ENCODE data around the gene POP7.
"Not testable (repeated sequence)": the region's sequence is repeated elsewhere in the genome, so short reads cannot be mapped to it uniquely, and the experiment has no call there.

The POP7 gene

GRCh38 chr7:100691676-100692577 is 14.0 kb upstream of the POP7 start:
- CTCF ChIA-PET, result interaction anchor here (0.6 to 5.6 kb wide), 28 partner anchors 10 to 255 kb away, joined by 3 to 38 read pairs (median 5); partner anchors contain the start of genes FBXO24, MOSPD3, POP7 and PPP1R35
- Mint-ChIP-seq H3K9me3 (no peaks in the 10 kb centered on the region), H3K4me1 (peaks cover 32% of the 10 kb centered on the region), H3K27ac (peak overlapping the region; percentile 49), H3K36me3 (peaks cover 10% of the 10 kb centered on the region), H3K27me3 (peaks cover 22% of the 10 kb centered on the region), H3K4me3 (peak overlapping the region; percentile 92)
- peak; percentile 90 for DNase-seq

DNA sequence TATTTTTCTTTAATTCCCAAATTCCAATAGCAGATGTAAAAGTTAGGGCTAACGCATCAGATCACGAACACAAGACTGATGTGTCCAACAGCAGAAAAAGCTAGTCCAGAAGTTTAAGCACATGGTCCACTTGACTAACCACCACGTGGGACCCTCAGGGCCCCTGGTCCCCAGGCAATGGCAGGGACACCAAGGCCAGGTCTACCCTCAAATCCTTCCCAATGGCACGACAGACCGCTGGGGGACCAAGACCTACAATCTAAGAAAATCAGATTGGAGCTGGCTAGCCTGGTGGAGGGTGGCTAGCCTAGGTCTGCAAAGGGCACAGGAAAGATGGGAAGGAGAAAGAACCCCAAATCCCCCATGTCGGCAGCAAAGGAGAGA is 13.4 kb upstream of the POP7 start:
- no peak for DNase-seq
- Mint-ChIP-seq H3K9me3 (no peaks in the 10 kb centered on the region), H3K4me3 (peak overlapping the region; percentile 92), H3K36me3 (peaks cover 10% of the 10 kb centered on the region), H3K27me3 (peaks cover 29% of the 10 kb centered on the region), H3K4me1 (peaks cover 32% of the 10 kb centered on the region), H3K27ac (peak overlapping the region; percentile 86)
- CTCF ChIA-PET, result interaction anchor here (0.6 to 5.6 kb wide), 20 partner anchors 9 to 227 kb away, joined by 3 to 38 read pairs (median 6); partner anchors contain the start of genes FBXO24, MOSPD3 and POP7

- peaks cover 38% of the 10 kb centered on the region for H3K27me3 Mint-ChIP-seq
- no peak for DNase-seq
- peaks cover 32% of the 10 kb centered on the region for H3K4me1 Mint-ChIP-seq
- peak overlapping the region; percentile 86 for H3K27ac Mint-ChIP-seq
- H3K36me3 Mint-ChIP-seq, result peaks cover 10% of the 10 kb centered on the region
- H3K4me3 Mint-ChIP-seq, result peak overlapping the region; percentile 92
- CTCF ChIA-PET, result interaction anchor here (0.5 to 5.6 kb wide), 11 partner anchors 8 to 1364 kb away, joined by 3 to 38 read pairs (median 14); partner anchors contain the start of genes MOSPD3 and POP7
- H3K9me3 Mint-ChIP-seq, result no peaks in the 10 kb centered on the region
These were observed 12.4 kb upstream of the POP7 start for GRCh38 chr7:100693312-100694097.

GRCh38 chr7:100694098-100694745 is 11.7 kb upstream of the POP7 start, which contains the start of gene GIGYF1:
Gene GIGYF1 (minus strand): TSS chr7:100694250. CDS start chr7:100688238, 6,012 bp downstream.
- DNase-seq, result peak; percentile 81
- H3K27me3 Mint-ChIP-seq, result peaks cover 43% of the 10 kb centered on the region
- CTCF ChIA-PET, result interaction anchor here (0.5 to 5.6 kb wide), 3 partner anchors 11 to 1364 kb away, joined by 3 to 27 read pairs (median 22); partner anchors contain the start of genes MOSPD3 and POP7
- H3K27ac Mint-ChIP-seq, result peak within 1 kb of the TSS; percentile 86
- H3K36me3 Mint-ChIP-seq, result peaks cover 3% of the 10 kb centered on the region
- peak within 1 kb of the TSS; percentile 92 for H3K4me3 Mint-ChIP-seq
- H3K4me1 Mint-ChIP-seq, result peaks cover 29% of the 10 kb centered on the region
- H3K9me3 Mint-ChIP-seq, result no peaks in the 10 kb centered on the region

GRCh38 chr7:100696123-100696521 is 9.8 kb upstream of the POP7 start:
- H3K4me3 Mint-ChIP-seq, result no peak overlapping the region

DNA sequence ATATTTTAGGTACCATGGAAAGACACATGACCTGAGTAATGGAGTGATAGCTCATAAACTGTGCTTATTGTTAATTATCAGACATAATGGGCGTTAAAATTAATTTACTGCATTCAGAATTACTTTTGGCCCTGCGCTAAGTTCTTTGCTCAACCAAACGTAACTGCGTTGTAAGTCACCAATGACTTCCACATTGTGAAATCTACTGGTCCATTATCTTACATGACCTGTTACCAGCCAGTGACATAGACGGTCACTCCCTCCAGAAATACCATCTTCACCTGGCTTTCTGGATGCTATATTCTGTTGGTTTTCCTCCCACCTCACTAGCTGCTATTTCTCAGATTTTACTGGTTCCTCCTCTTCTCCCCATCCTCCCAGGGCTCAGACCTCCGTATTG is 6.9 kb upstream of the POP7 start:
- Mint-ChIP-seq H3K27me3 (peaks cover 71% of the 10 kb centered on the region), H3K9me3 (no peaks in the 10 kb centered on the region), H3K4me1 (peaks cover 10% of the 10 kb centered on the region), H3K36me3 (no peaks in the 10 kb centered on the region), H3K4me3 (no peak overlapping the region), H3K27ac (no peak overlapping the region)
- no peak for DNase-seq
- CTCF ChIA-PET, result no interaction called here

More at GRCh38 chr7:100696123-100696521, 9.8 kb upstream of the POP7 start:
- Mint-ChIP-seq H3K9me3 (no peaks in the 10 kb centered on the region), H3K4me1 (peaks cover 29% of the 10 kb centered on the region), H3K36me3 (peaks cover 3% of the 10 kb centered on the region), H3K27me3 (peaks cover 61% of the 10 kb centered on the region), H3K27ac (no peak overlapping the region)
- CTCF ChIA-PET, result interaction anchor here (1.2 to 3.1 kb wide), 2 partner anchors 9 to 213 kb away, joined by 3 to 27 read pairs; partner anchors contain the start of gene POP7
- DNase-seq, result no peak

- not testable (repeated sequence) for H3K4me3 Mint-ChIP-seq, H3K27ac Mint-ChIP-seq, H3K4me1 Mint-ChIP-seq, DNase-seq, H3K9me3 Mint-ChIP-seq, H3K36me3 Mint-ChIP-seq
- H3K27me3 Mint-ChIP-seq, result peaks cover 62% of the 10 kb centered on the region
- CTCF ChIA-PET, result interaction anchor here (2.9 kb wide), 1 partner anchor 9 kb away, joined by 12 read pairs; no protein-coding TSS in a partner anchor
These were observed 4.8 kb upstream of the POP7 start for GRCh38 chr7:100701089-100701488.

DNA sequence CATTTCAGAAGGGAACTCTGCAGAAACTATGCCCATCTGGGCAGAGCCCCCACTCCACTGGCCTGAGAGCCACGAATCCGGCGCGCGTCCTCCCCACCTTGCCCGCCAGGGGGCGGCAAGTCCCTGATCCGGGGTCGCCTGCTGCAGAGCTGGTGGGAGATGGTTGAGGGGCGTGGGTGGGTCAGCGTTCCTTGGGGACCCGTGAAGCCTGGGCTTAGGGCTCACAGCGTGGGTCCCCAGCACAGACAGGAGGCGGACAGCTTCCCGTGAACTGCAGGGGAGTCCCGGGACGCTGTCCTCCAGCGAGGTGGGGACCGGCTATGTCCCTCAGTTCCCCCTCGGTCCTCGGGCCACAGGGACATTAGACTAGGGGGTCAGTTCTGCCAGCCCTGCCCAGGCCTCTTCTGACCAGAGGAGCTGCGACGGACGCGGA is 585 bp upstream of the POP7 start:
- Mint-ChIP-seq H3K27me3 (peaks cover 21% of the 10 kb centered on the region), H3K9me3 (no peaks in the 10 kb centered on the region), H3K27ac (peak overlapping the region; percentile 96), H3K4me3 (peak overlapping the region; percentile 98), H3K4me1 (peaks cover 14% of the 10 kb centered on the region), H3K36me3 (peaks cover 12% of the 10 kb centered on the region)
- peak; percentile 82 for DNase-seq
- CTCF ChIA-PET, result interaction anchor here (0.8 to 3.6 kb wide), 26 partner anchors 10 to 223 kb away, joined by 3 to 64 read pairs (median 4); partner anchors contain the start of genes FBXO24, LRCH4, SLC12A9 and SRRT

- H3K36me3 Mint-ChIP-seq, result peaks cover 12% of the 10 kb centered on the region
- CTCF ChIA-PET, result interaction anchor here (3.0 to 3.6 kb wide), 2 partner anchors 17 to 145 kb away, joined by 50 to 64 read pairs; partner anchors contain the start of gene SLC12A9
- H3K9me3 Mint-ChIP-seq, result no peaks in the 10 kb centered on the region
- peak overlapping the region; percentile 96 for H3K27ac Mint-ChIP-seq
- H3K4me1 Mint-ChIP-seq, result peaks cover 14% of the 10 kb centered on the region
- DNase-seq, result no peak
- H3K4me3 Mint-ChIP-seq, result peak overlapping the region; percentile 98
- H3K27me3 Mint-ChIP-seq, result peaks cover 12% of the 10 kb centered on the region
These were observed 871 bp downstream of the POP7 start for GRCh38 chr7:100706672-100707311.

DNA sequence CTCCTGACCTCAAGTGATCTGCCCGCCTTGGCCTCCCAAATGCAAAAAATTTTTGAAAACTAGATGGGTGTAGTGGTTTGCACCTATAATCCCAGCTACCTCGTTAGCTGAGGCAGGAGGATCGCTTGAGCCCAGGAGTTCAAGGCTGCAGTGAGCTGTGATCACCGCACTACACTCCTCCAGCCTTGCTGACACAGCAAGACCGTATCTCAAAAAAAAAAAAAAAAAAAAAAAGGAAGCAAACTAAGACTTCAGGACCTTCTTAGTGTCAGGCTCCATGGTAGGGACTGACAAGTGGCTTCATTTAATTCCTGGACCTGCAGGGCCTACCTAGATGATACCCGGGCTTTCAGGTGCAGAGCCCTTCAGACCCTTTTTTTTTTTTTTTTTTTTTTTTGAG is 2.5 kb downstream of the POP7 start:
- H3K27ac Mint-ChIP-seq, result no peak overlapping the region
- peak overlapping the region; percentile 15 for H3K4me3 Mint-ChIP-seq
- CTCF ChIA-PET, result interaction anchor here (0.6 to 1.4 kb wide), 2 partner anchors 144 to 191 kb away, joined by 3 to 4 read pairs; partner anchors contain the start of gene SLC12A9
- H3K27me3 Mint-ChIP-seq, result peaks cover 4% of the 10 kb centered on the region
- no peak for DNase-seq
- H3K9me3 Mint-ChIP-seq, result no peaks in the 10 kb centered on the region
- peaks cover 12% of the 10 kb centered on the region for H3K36me3 Mint-ChIP-seq
- peaks cover 14% of the 10 kb centered on the region for H3K4me1 Mint-ChIP-seq

- no peak overlapping the region for H3K27ac Mint-ChIP-seq
- CTCF ChIA-PET, result no interaction called here
- H3K36me3 Mint-ChIP-seq, result peaks cover 12% of the 10 kb centered on the region
- H3K9me3 Mint-ChIP-seq, result no peaks in the 10 kb centered on the region
- DNase-seq, result no peak
- peaks cover 4% of the 10 kb centered on the region for H3K27me3 Mint-ChIP-seq
- peaks cover 14% of the 10 kb centered on the region for H3K4me1 Mint-ChIP-seq
- H3K4me3 Mint-ChIP-seq, result no peak overlapping the region
These were observed 4.5 kb downstream of the POP7 start for GRCh38 chr7:100710452-100710851.

DNA sequence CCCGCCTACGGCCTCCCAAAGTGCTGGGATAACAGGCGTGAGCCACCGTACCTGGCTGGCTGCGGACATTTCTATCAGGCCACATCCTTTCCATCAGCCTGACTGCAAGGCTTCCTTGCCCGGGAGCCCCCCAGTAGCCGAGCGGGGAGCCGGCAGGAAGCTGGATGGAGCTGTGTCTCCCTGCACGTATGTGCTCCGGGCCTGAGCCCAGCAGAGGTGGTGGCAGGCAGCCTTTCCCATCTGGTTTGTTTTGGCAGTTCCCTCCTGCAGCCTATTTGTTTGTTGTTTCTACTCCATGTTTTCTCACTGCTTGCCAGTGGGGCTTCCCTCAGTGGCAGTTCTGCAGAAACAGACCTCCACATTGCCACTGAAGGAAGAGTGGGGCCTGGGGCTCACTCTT is 5.4 kb downstream of the POP7 start:
- CTCF ChIA-PET, result interaction anchor here (1.3 kb wide), 1 partner anchor 14 kb away, joined by 3 read pairs; no protein-coding TSS in a partner anchor
- Mint-ChIP-seq H3K4me3 (no peak overlapping the region), H3K27me3 (peaks cover 2% of the 10 kb centered on the region), H3K36me3 (peaks cover 8% of the 10 kb centered on the region), H3K27ac (no peak overlapping the region), H3K4me1 (peaks cover 10% of the 10 kb centered on the region), H3K9me3 (no peaks in the 10 kb centered on the region)
- no peak for DNase-seq

DNA sequence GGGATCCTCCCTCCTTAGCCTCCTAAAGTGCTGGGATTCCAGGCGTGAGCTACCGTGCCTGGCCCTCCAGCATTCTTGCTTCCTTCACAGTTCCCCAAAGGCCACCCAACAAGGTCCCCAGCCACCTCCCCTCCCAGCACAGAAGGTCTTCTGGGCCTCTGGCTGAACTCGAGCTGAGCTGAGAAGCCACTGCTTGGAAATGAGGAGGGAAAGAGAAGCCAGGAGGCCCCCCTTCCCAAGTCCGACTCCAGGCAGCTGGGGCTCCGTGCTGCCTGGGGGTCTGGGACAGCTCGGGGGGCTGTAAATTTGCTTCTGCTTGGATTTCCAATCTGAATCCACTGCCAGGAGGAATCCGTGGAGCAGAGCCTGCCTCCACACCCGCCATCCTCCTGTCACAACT is 8.8 kb downstream of the POP7 start:
- no peaks in the 10 kb centered on the region for H3K4me1 Mint-ChIP-seq
- no peaks in the 10 kb centered on the region for H3K36me3 Mint-ChIP-seq
- CTCF ChIA-PET, result interaction anchor here (1.1 kb wide), 1 partner anchor 11 kb away, joined by 5 read pairs; no protein-coding TSS in a partner anchor
- H3K9me3 Mint-ChIP-seq, result no peaks in the 10 kb centered on the region
- H3K4me3 Mint-ChIP-seq, result no peak overlapping the region
- no peak overlapping the region for H3K27ac Mint-ChIP-seq
- H3K27me3 Mint-ChIP-seq, result peaks cover 30% of the 10 kb centered on the region
- DNase-seq, result no peak

All from activated naive CD4-positive, alpha-beta T cell treated with anti-CD3 and anti-CD28 coated beads, Interleukin-2, amount 10 ng/mL, durations not matched to agents 7 days and 5 days (primary cell).